ENCODE results near the gene EXD3. TPM values are rescaled to one million over a fixed set of nuclear protein-coding genes. Genes with fewer than 3 reads are reported as not detected.

The EXD3 gene
- total RNA-seq, 4 donors from 2014 or later, result 2.8 to 16.8 (median 9.1) TPM

DNA sequence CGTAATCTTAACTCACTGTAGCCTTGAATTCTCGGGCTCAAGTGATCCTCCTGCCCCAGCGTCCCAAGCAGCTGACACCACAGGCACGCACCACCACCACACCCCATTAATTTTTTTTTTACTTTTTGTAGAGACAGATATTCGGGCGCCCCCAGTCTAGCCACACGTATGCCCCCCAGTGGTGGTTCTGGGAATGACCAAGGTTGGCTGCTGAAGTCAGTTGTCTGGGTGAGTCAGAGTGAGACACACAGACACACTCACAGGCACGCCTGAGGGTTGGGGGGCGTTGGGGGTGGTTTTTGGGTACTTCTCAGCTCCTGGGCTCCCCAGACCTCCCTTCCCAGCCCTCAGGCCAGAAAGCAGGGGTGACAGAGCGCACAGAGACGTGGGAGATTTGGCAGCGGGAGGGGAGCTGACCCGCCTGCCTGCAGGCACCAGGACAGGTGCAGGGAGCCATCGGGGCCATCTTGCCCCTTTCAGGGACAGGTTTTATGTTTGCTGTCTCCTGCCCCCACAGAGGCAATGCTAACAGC, 22.4 kb upstream of the EXD3 start:
- Histone ChIP-seq H3K36me3 (peaks cover 0 to 20% (median 0%) of the 10 kb centered on the region in 3 donors), H3K27ac (no peak overlapping the region), H3K9me3 (no peaks in the 10 kb centered on the region), H3K4me1 (peaks cover 8 to 28% (median 16%) of the 10 kb centered on the region in 3 donors), H3K4me3 (no peak overlapping the region), H3K27me3 (peaks cover 0 to 53% (median 2%) of the 10 kb centered on the region in 4 donors)
- no peak for DNase-seq
- intact Hi-C loops (cut with DNase I), result no loop called here
- TF ChIP-seq, protein P1, sequence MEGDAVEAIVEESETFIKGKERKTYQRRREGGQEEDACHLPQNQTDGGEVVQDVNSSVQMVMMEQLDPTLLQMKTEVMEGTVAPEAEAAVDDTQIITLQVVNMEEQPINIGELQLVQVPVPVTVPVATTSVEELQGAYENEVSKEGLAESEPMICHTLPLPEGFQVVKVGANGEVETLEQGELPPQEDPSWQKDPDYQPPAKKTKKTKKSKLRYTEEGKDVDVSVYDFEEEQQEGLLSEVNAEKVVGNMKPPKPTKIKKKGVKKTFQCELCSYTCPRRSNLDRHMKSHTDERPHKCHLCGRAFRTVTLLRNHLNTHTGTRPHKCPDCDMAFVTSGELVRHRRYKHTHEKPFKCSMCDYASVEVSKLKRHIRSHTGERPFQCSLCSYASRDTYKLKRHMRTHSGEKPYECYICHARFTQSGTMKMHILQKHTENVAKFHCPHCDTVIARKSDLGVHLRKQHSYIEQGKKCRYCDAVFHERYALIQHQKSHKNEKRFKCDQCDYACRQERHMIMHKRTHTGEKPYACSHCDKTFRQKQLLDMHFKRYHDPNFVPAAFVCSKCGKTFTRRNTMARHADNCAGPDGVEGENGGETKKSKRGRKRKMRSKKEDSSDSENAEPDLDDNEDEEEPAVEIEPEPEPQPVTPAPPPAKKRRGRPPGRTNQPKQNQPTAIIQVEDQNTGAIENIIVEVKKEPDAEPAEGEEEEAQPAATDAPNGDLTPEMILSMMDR (IDR thresholded peaks at IDR 0.05), result peak; percentile 81 to 89 (median 86)
- no peak for TF ChIP-seq POLR2A (IDR thresholded peaks at IDR 0.05)
- WGBS, 2 donors, result 3 to 6% methylated on average over 5 to 8 of the region's 14 CpGs

DNA sequence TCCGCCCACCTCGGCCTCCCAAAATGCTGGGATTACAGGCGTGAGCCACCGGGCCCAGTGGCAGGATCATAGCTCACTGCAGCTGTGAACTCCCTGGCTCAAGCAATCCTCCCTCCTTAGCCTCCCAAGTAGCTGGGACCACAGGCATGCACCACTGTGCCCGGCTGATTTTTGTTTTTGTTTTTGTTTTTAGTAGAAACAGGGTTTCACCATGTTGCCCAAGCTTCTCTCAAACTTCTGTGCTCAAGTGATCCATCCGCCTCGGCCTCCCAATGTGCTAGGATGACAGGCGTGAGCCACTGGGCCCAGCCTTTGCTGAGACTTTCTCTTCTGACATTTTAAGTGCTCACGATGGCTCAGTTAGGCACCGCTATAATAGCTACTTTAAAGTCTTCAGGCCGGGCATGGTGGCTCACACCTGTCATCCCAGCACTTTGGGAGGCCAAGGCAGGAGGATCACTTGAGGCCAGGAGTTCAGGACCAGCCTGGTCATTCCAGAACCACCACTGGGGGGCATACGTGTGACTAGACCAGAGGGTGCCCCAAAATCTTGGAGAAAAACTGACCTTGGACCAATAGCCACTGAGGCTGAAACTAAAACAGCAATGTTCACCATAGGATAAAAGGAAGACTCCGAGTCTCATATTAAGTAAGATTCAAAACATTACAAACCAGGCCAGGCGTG, 21.3 kb upstream of the EXD3 start:
- intact Hi-C loops (cut with DNase I), result no loop called here
- Histone ChIP-seq H3K27ac (no peak overlapping the region), H3K36me3 (peaks cover 0 to 11% (median 0%) of the 10 kb centered on the region in 3 donors), H3K9me3 (no peaks in the 10 kb centered on the region), H3K4me3 (no peak overlapping the region), H3K4me1 (peaks cover 8 to 28% (median 16%) of the 10 kb centered on the region in 3 donors), H3K27me3 (peaks cover 0 to 57% (median 2%) of the 10 kb centered on the region in 4 donors)
- DNase-seq, result no peak
- WGBS, 2 donors, result 89 to 90% methylated on average over 7 to 10 of the region's 14 CpGs
- TF ChIP-seq, protein P1 (IDR thresholded peaks at IDR 0.05), result no peak
- TF ChIP-seq POLR2A (IDR thresholded peaks at IDR 0.05), result no peak

DNA sequence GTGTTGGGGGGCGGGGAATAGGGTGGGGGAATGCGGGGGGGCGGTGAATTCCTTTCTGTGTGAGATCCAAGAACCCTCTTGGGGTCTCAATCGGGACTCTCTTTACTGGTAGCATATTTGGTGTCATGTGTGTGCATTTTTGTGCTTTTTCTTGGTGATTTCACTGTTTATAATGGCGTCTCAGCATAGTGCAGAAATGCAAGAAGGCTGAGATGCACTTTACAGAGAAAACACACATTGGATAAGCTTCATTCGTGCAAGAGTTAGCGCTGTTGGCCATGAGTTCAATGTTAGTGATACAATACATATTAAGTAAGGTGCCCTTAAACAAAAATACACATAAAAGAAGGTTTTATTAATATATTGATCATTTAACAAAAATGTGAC, 19.0 kb upstream of the EXD3 start:
- no peak for TF ChIP-seq POLR2A (IDR thresholded peaks at IDR 0.05)
- TF ChIP-seq, protein P1 (IDR thresholded peaks at IDR 0.05), result no peak
- DNase-seq, result no peak
- H3K9me3 ChIP-seq, result no peaks in the 10 kb centered on the region
- peaks cover 8 to 37% (median 16%) of the 10 kb centered on the region in 3 donors for H3K4me1 ChIP-seq
- intact Hi-C loops (cut with DNase I), result no loop called here
- H3K27ac ChIP-seq, result no peak overlapping the region
- peak overlapping the region in 2 of 4 donors; percentile 47 to 64 for H3K4me3 ChIP-seq
- H3K36me3 ChIP-seq, result no peaks in the 10 kb centered on the region
- 12 to 20% methylated on average over 6 of the region's 7 CpGs for WGBS, 2 donors
- H3K27me3 ChIP-seq, result peaks cover 0 to 79% (median 2%) of the 10 kb centered on the region in 4 donors

DNA sequence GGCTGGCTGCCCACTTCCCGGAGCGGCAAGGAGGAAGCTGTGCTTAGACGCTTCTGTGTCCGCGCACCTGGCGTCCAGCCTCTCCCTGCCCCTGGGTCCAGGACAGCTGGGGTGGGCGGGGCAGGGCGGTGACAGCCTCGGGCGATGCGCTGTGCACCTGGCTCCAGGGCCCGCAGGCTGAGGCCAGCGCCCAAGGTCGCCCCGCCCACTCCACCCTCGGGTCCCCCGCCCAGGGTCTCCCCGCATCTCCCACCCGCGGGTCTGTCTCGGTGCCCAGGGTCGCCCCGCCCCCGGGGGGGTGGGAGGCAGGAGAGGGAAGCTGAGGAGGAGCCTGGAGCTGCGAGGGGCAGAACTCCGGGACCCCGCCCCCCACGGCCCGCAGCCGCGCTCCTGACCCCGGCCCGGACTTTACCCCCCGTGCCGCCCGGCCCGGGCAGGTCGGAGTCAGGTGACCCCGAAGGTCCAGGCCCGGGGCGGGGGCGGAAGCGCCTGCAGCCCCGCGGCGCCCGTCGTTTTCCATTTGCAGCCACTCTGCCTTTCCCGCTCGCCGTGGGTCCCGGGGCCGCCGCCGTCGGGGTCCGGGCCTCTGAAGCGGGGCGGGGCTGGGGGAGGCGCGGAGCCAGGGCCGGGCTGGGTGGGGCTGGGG, 18.4 kb upstream of the EXD3 start, which contains the start of gene ENTPD8:
Gene ENTPD8, minus strand, starts transcription at position 69 of the 646 bp plus-strand sequence. CDS start 3,072 bp downstream, outside the sequence.
- peak within 1 kb of the TSS; percentile 5 to 64 (median 36) for H3K4me3 ChIP-seq
- intact Hi-C loops (cut with DNase I), result no loop called here
- H3K36me3 ChIP-seq, result no peaks in the 10 kb centered on the region
- WGBS, 2 donors, result 0% methylated on average over 3 of the region's 62 CpGs; no CpG with 5 or more reads in 1 of the 2 donors
- H3K27ac ChIP-seq, result no peak within 1 kb of the TSS
- DNase-seq, result no peak
- no peak for TF ChIP-seq POLR2A (IDR thresholded peaks at IDR 0.05)
- TF ChIP-seq, protein P1 (IDR thresholded peaks at IDR 0.05), result no peak
- H3K4me1 ChIP-seq, result peaks cover 8 to 42% (median 16%) of the 10 kb centered on the region in 3 donors
- no peaks in the 10 kb centered on the region for H3K9me3 ChIP-seq
- peaks cover 0 to 79% (median 2%) of the 10 kb centered on the region in 4 donors for H3K27me3 ChIP-seq
